WTC11 (cell line): ENCODE results near the gene PITHD1. TPM values are rescaled to one million over a fixed set of nuclear protein-coding genes. Genes with fewer than 3 reads are reported as not detected.

Source experiments
- ATAC-seq: fragments of 200-7000 bp; cut with Tn5 transposase; 2 replicates; pipeline ENCODE4 v1.10.0; 2021; ENCODE audit warnings: mild to moderate bottlenecking, moderate library complexity
- CTCF ChIA-PET: fragments of 300-600 bp; sonication (Branson Sonifier 250); formaldehyde crosslinking; loops from one replicate; lab custom pipeline; 2021; ENCODE audit warnings: antibody characterized with exemption; lab: Charles Lee
- POLR2A ChIA-PET: fragments of 350-600 bp; sonication (Branson Sonifier 250); formaldehyde crosslinking; loops from one replicate; lab custom pipeline; 2021; ENCODE audit warnings: antibody characterized with exemption; lab: Charles Lee
- DNase-seq: peaks from one replicate; pipeline ENCODE4 v3.0.0; 2021; ENCODE audit warnings: low spot score
- H3K27ac Mint-ChIP-seq: 2 replicates; pipeline ENCODE4 v1.8.0; 2021; ENCODE audit warnings: mixed read lengths
- H3K27me3 Mint-ChIP-seq: 2 replicates; pipeline ENCODE4 v1.8.0; 2021; ENCODE audit warnings: low read depth, mild to moderate bottlenecking, moderate library complexity, mixed read lengths
- H3K36me3 Mint-ChIP-seq: 2 replicates; pipeline ENCODE4 v1.8.0; 2021; ENCODE audit warnings: mixed read lengths
- H3K4me1 Mint-ChIP-seq: 2 replicates; pipeline ENCODE4 v1.8.0; 2022; ENCODE audit warnings: mixed read lengths
- H3K4me3 Mint-ChIP-seq: 2 replicates; pipeline ENCODE4 v1.8.0; 2021; ENCODE audit warnings: mild to moderate bottlenecking, moderate library complexity, mixed read lengths
- H3K9me3 Mint-ChIP-seq: 2 replicates; pipeline ENCODE4 v1.8.0; 2021; ENCODE audit warnings: mixed read lengths
- AFF4 ChIP-seq: sonication (generic); formaldehyde crosslinking; IDR thresholded peaks from 2 replicates; pipeline ENCODE4 v1.8.1; 2023; ENCODE audit warnings: mild to moderate bottlenecking, missing genetic modification reagents, borderline replicate concordance
- ATF2 ChIP-seq: sonication (generic); formaldehyde crosslinking; IDR thresholded peaks from 2 replicates; pipeline ENCODE4 v1.8.1; 2022; ENCODE audit warnings: low read depth, missing genetic modification reagents, borderline replicate concordance
- CBFB ChIP-seq: sonication (generic); formaldehyde crosslinking; IDR thresholded peaks from 2 replicates; pipeline ENCODE4 v1.8.1; 2022; ENCODE audit warnings: mild to moderate bottlenecking, low read depth, missing genetic modification reagents
- ETV6 ChIP-seq: sonication (generic); formaldehyde crosslinking; IDR thresholded peaks from 2 replicates; pipeline ENCODE4 v1.8.1; 2022; ENCODE audit warnings: mild to moderate bottlenecking, missing genetic modification reagents
- GABPB1 ChIP-seq: sonication (generic); formaldehyde crosslinking; IDR thresholded peaks from 2 replicates; pipeline ENCODE4 v1.8.1; 2023; ENCODE audit warnings: mild to moderate bottlenecking, missing genetic modification reagents
- HMGA2 ChIP-seq: fragments of 250-450 bp; sonication (Bioruptor Pico); IDR thresholded peaks from 2 replicates; pipeline ENCODE4 v1.4.0; 2021; ENCODE audit warnings: mild to moderate bottlenecking, moderate library complexity
- JUN ChIP-seq: sonication (generic); formaldehyde crosslinking; IDR thresholded peaks from 2 replicates; pipeline ENCODE4 v1.8.0; 2023; ENCODE audit warnings: mild to moderate bottlenecking, missing genetic modification reagents
- MAX ChIP-seq: sonication (generic); formaldehyde crosslinking; IDR thresholded peaks from 2 replicates; pipeline ENCODE4 v1.8.0; 2022; ENCODE audit warnings: mild to moderate bottlenecking, missing genetic modification reagents
- MYBL2 ChIP-seq: sonication (generic); formaldehyde crosslinking; IDR thresholded peaks from 2 replicates; pipeline ENCODE4 v1.8.1; 2023; ENCODE audit warnings: mild to moderate bottlenecking, moderate library complexity, missing genetic modification reagents
- NFATC4 ChIP-seq: fragments of 250-450 bp; sonication (Bioruptor Pico); IDR thresholded peaks from 2 replicates; pipeline ENCODE4 v1.9.0; 2021; ENCODE audit warnings: mild to moderate bottlenecking
- NR3C1 ChIP-seq: sonication (generic); formaldehyde crosslinking; conservative IDR thresholded peaks from 2 replicates; pipeline ENCODE4 v1.8.1; 2023; ENCODE audit warnings: low read depth, mild to moderate bottlenecking, missing genetic modification reagents
- PRRX2 ChIP-seq: fragments of 250-450 bp; sonication (Bioruptor Pico); IDR thresholded peaks from 2 replicates; pipeline ENCODE4 v1.8.0; 2021; ENCODE audit warnings: mild to moderate bottlenecking
- RELA ChIP-seq: sonication (generic); formaldehyde crosslinking; IDR thresholded peaks from 2 replicates; pipeline ENCODE4 v1.8.1; 2022; ENCODE audit warnings: missing genetic modification reagents, mild to moderate bottlenecking, borderline replicate concordance
- RORB ChIP-seq: fragments of 250-450 bp; sonication (Bioruptor Pico); IDR thresholded peaks from 2 replicates; pipeline ENCODE4 v1.9.0; 2021; ENCODE audit warnings: mild to moderate bottlenecking
- SMAD4 ChIP-seq: sonication (generic); formaldehyde crosslinking; IDR thresholded peaks from 2 replicates; pipeline ENCODE4 v1.8.0; 2022; ENCODE audit warnings: mild to moderate bottlenecking, missing genetic modification reagents
- SOX15 ChIP-seq: fragments of 250-450 bp; sonication (Bioruptor Pico); IDR thresholded peaks from 2 replicates; pipeline ENCODE4 v1.9.0; 2021; ENCODE audit warnings: mild to moderate bottlenecking
- SP1 ChIP-seq: sonication (generic); formaldehyde crosslinking; conservative IDR thresholded peaks from 2 replicates; pipeline ENCODE4 v1.8.1; 2022; ENCODE audit warnings: missing genetic modification reagents
- USF1 ChIP-seq: sonication (generic); formaldehyde crosslinking; IDR thresholded peaks from 2 replicates; pipeline ENCODE4 v1.8.0; 2022; ENCODE audit warnings: mild to moderate bottlenecking, missing genetic modification reagents
- USF2 ChIP-seq: sonication (generic); formaldehyde crosslinking; IDR thresholded peaks from 2 replicates; pipeline ENCODE4 v1.8.1; 2023; ENCODE audit warnings: mild to moderate bottlenecking, missing genetic modification reagents, moderate library complexity
- ZBTB21 ChIP-seq: sonication (generic); formaldehyde crosslinking; IDR thresholded peaks from 2 replicates; pipeline ENCODE4 v1.8.1; 2023; ENCODE audit warnings: mild to moderate bottlenecking, missing genetic modification reagents, borderline replicate concordance
- ZNF138 ChIP-seq: sonication (generic); formaldehyde crosslinking; conservative IDR thresholded peaks from 2 replicates; pipeline ENCODE4 v1.8.1; 2022; ENCODE audit warnings: mild to moderate bottlenecking, moderate library complexity, missing genetic modification reagents
- ZNF425 ChIP-seq: fragments of 250-450 bp; sonication (Bioruptor Pico); conservative IDR thresholded peaks from 2 replicates; pipeline ENCODE4 v1.9.0; 2021; ENCODE audit warnings: mild to moderate bottlenecking
- total RNA-seq: library from RNA; stranded (reverse); gene quantifications from 3 replicates; pipeline ENCODE4 v1.2.3, GENCODE V29; 2021
- TF ChIP-seq, protein P1 (sequence below): fragments of 200-600 bp; IDR thresholded peaks from 2 replicates; pipeline ENCODE4 v1.8.0; 2022; ENCODE audit warnings: antibody characterized with exemption

PITHD1 gene
- total RNA-seq, 1 experiment from 2014 or later, result 66.2 TPM

DNA sequence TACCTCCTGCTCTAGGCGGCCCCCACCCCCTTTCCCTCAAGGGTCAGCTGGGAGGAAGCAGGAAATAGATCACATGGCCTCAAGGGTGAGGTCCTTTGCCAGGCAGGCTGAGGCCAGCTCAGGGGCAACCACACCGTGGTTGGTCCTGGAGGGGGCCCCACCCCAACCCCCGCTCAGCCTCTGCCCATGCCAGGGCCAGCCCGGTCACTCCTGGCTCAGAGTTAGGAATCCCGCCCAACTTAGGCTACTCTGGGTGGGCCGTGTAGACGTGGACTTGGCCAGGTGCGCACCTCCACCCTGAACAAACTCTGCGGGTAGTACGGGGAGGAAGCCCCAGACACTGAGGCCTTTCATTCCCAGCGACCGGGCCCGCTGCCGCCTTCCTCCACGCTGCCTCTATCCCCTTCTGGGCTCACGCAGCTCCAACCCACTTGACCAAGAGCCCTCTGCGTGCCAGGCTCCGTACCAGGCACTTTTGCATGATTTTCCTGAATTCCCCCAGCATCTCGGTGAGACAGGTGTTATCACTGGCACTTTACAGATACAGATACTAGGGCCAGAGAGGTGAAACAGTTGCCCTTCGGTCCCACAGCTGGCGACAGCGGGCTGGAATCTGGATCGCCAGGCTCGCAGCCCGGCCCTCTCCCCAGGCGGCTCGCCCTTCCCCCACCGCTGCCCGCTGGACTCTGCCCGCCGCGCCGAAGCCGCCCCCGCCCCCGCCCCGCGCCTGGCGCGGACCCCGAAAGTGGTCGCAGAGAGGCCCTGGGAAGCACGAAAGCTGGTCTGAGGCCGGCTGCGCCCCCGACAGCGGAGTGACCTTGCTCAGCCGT lies 21.6 kb downstream of the PITHD1 start (continued):
- TF ChIP-seq SOX15 (CRISPR knock-in tag) (no peak), ZNF425 (no peak), RORB (CRISPR knock-in tag) (no peak), ZBTB21 (CRISPR knock-in tag) (no peak), USF1 (peak; percentile 81; the same call in 1 of the 2 replicates), USF2 (peak; percentile 84), NR3C1 (CRISPR knock-in tag) (no peak), AFF4 (CRISPR knock-in tag) (no peak), SP1 (CRISPR knock-in tag) (peak; percentile 51; the same call in 1 of the 2 replicates), CBFB (CRISPR knock-in tag) (no peak), SMAD4 (CRISPR knock-in tag) (no peak), ZNF138 (no peak)
- TF ChIP-seq, protein P1, sequence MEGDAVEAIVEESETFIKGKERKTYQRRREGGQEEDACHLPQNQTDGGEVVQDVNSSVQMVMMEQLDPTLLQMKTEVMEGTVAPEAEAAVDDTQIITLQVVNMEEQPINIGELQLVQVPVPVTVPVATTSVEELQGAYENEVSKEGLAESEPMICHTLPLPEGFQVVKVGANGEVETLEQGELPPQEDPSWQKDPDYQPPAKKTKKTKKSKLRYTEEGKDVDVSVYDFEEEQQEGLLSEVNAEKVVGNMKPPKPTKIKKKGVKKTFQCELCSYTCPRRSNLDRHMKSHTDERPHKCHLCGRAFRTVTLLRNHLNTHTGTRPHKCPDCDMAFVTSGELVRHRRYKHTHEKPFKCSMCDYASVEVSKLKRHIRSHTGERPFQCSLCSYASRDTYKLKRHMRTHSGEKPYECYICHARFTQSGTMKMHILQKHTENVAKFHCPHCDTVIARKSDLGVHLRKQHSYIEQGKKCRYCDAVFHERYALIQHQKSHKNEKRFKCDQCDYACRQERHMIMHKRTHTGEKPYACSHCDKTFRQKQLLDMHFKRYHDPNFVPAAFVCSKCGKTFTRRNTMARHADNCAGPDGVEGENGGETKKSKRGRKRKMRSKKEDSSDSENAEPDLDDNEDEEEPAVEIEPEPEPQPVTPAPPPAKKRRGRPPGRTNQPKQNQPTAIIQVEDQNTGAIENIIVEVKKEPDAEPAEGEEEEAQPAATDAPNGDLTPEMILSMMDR, result no peak

- ChIA-PET POLR2A (interaction anchor here (0.5 to 1.6 kb wide), 5 partner anchors 22 to 501 kb away, joined by 3 to 5 read pairs (median 3); partner anchors contain the start of genes HMGCL and PITHD1), CTCF (interaction anchor here (0.6 to 7.8 kb wide), 13 partner anchors 9 to 294 kb away, joined by 3 to 109 read pairs (median 4); partner anchors contain the start of genes FUCA1, LYPLA2 and PITHD1)
- peaks cover 17% of the 10 kb centered on the region for H3K27me3 Mint-ChIP-seq
- H3K9me3 Mint-ChIP-seq, result no peaks in the 10 kb centered on the region
- peaks cover 14% of the 10 kb centered on the region for H3K4me1 Mint-ChIP-seq
- ATAC-seq (peak; percentile 48), DNase-seq (peak; percentile 80)
- H3K4me3 Mint-ChIP-seq, result peak within 1 kb of the TSS; percentile 96
- peak within 1 kb of the TSS; percentile 94 for H3K27ac Mint-ChIP-seq
- H3K36me3 Mint-ChIP-seq, result peaks cover 10% of the 10 kb centered on the region; the same call in 1 of the 2 replicates
- TF ChIP-seq ATF2 (CRISPR knock-in tag) (no peak), HMGA2 (CRISPR knock-in tag) (0 out of 2 replicates have a peak, but pooled peaks have one; percentile 11), GABPB1 (CRISPR knock-in tag) (peak; percentile 68), NFATC4 (CRISPR knock-in tag) (no peak), PRRX2 (no peak), MAX (CRISPR knock-in tag) (peak; percentile 41; the same call in 1 of the 2 replicates), MYBL2 (peak; percentile 66; the same call in 1 of the 2 replicates), ETV6 (CRISPR knock-in tag) (0 out of 2 replicates have a peak, but pooled peaks have one; percentile 18), JUN (peak; percentile 61; the same call in 1 of the 2 replicates), RELA (CRISPR knock-in tag) (peak; percentile 45; the same call in 1 of the 2 replicates)
These were observed 22.5 kb downstream of the PITHD1 start, which contains the start of gene GALE for GRCh38 chr1:23800400-23801337. Gene GALE, minus strand, starts transcription at chr1:23800754. Its CDS starts 1,747 bp downstream, at chr1:23799007.
